ENCODE measurements around the gene MPIG6B.

DNA sequence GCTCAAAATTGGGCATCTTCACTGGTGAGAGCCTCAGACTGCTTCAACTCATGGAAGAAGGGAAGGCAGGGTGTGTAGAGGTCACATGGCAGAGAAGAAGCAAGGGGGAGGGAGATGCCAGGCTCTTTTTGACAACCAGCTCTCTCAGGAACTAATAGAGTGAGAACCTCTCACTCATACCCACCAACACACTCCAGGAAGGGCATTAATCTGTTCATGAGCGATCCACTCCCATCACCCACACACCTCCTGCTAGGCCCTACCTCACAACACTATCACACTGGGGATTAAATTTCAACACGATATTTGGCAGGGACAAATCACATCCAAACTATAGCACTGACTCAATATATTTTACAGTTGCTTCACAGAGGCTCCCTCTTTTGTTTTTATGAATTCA is 18.6 kb downstream of the MPIG6B start:
- TF ChIP-seq CTCF (IDR thresholded peaks at IDR 0.05; ENCODE audit: insufficient read depth, low read length): no peak
- TF ChIP-seq GABPA (IDR thresholded peaks at IDR 0.05; ENCODE audit: low read depth): no peak

Data from HL-60 (cell line).